Limb (tissue), 2 donors: Measurements from ENCODE around the gene CRYZ.
"Not testable (repeated sequence)": the region's sequence is repeated elsewhere in the genome, so short reads cannot be mapped to it uniquely, and the experiment has no call there.

ENCODE experiments used
- DNase-seq, 2 donors: peaks; one replicate each; pipeline ENCODE4 v3.0.0-alpha.2; 2016; ENCODE audit errors: extremely low spot score in 2 of 2

The CRYZ gene

DNA sequence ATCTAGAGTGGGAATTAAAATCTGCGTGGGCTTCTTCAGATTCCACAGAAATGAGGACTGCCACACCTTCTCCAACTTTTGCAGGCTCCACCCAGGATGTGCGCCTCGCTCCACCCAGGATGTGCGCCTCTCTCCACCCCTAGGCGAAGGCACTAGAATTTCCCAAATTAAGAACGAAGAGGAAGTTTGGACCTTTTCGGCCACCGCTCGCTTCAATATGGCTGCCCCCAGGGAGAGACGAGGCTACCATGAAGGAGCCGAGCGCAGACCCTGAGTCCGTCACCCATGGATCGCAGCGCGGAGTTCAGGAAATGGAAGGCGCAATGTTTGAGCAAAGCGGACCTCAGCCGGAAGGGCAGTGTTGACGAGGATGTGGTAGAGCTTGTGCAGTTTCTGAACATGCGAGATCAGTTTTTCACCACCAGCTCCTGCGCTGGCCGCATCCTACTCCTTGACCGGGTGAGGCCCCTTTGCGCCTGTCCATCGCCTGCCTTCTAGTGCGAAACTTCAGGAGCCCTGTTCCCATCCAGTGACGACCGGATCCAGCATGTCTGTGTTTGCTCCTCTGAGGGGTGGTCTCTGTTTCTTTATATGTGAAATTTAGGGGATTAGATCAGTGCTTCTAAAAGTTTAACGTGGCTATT, at the start of gene CRYZ, which contains the start of gene TYW3:
Gene CRYZ, minus strand, starts transcription at position 91 of the 644 bp plus-strand sequence. CDS start 8,229 bp downstream, outside the sequence.
Gene TYW3, plus strand, starts transcription at position 193 of the 644 bp plus-strand sequence. Its CDS starts 93 bp downstream, at position 286.
- DNase-seq, result peak; percentile 92 to 95

- DNase-seq, result no peak
Observed at GRCh38 chr1:74780594-74780993, 47.7 kb upstream of the CRYZ start.

DNA sequence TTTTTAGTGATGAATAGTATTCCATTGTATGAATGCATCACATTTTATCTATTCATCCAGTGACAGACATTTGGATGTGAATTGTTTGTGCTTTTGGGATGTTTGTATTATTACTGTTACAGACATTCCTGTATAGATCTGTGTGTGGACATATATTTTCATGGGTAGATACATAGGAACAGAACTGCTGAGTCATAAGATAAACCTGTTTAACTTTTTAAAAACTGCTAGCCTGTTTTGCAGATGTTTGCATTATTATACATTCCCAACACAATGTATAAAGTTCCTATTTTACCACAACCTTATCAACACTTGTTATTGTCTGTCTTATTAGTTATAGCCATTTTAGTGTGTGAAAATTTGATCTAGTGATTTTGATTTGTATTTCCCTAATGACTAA, 46.9 kb upstream of the CRYZ start:
- DNase-seq, result no peak

- DNase-seq, result no peak
Observed at GRCh38 chr1:74777525-74777924, 44.7 kb upstream of the CRYZ start.

GRCh38 chr1:74775735-74776134, 42.9 kb upstream of the CRYZ start:
- no peak for DNase-seq

GRCh38 chr1:74773582-74773981, 40.7 kb upstream of the CRYZ start:
- DNase-seq, result no peak

- DNase-seq, result no peak
Observed at GRCh38 chr1:74772945-74773344, 40.1 kb upstream of the CRYZ start.

- DNase-seq, result peak in 1 of 2 donors; percentile 72
Observed at GRCh38 chr1:74771913-74772515, 39.2 kb upstream of the CRYZ start.

GRCh38 chr1:74767490-74767889, 34.6 kb upstream of the CRYZ start:
- DNase-seq, result no peak

DNA sequence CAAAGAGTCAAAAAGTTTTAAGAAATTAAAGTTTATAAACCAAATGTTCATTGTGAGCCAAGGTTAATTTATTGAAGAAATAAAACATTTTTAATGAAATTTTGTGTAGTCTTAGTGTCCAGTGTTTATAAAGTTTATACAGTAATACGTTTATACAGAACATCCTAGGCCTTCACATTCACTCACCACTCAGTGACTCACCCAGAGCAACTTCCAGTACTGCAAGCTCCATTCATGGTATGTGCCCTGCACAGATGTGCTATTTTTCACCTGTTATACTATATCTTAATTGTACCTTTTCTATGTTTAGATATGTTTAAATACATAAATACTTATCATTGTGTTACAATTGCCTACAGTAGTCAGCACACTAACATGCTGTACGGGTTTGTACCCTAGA, 33.7 kb upstream of the CRYZ start:
- DNase-seq, result no peak

GRCh38 chr1:74763807-74764206, 31.0 kb upstream of the CRYZ start:
- no peak for DNase-seq

GRCh38 chr1:74756650-74757049, 23.8 kb upstream of the CRYZ start:
- not testable (repeated sequence) for DNase-seq

- no peak for DNase-seq
Observed at GRCh38 chr1:74755475-74755874, 22.6 kb upstream of the CRYZ start.

- no peak for DNase-seq
Observed at GRCh38 chr1:74753104-74753503, 20.3 kb upstream of the CRYZ start.

GRCh38 chr1:74748960-74749359, 16.1 kb upstream of the CRYZ start:
- no peak for DNase-seq

- DNase-seq, result not testable (repeated sequence)
Observed at GRCh38 chr1:74745247-74745646, 12.4 kb upstream of the CRYZ start.

- not testable (repeated sequence) for DNase-seq
Observed at GRCh38 chr1:74740307-74740980, 7.6 kb upstream of the CRYZ start.

- DNase-seq, result no peak
Observed at GRCh38 chr1:74737333-74737732, 4.5 kb upstream of the CRYZ start.

DNA sequence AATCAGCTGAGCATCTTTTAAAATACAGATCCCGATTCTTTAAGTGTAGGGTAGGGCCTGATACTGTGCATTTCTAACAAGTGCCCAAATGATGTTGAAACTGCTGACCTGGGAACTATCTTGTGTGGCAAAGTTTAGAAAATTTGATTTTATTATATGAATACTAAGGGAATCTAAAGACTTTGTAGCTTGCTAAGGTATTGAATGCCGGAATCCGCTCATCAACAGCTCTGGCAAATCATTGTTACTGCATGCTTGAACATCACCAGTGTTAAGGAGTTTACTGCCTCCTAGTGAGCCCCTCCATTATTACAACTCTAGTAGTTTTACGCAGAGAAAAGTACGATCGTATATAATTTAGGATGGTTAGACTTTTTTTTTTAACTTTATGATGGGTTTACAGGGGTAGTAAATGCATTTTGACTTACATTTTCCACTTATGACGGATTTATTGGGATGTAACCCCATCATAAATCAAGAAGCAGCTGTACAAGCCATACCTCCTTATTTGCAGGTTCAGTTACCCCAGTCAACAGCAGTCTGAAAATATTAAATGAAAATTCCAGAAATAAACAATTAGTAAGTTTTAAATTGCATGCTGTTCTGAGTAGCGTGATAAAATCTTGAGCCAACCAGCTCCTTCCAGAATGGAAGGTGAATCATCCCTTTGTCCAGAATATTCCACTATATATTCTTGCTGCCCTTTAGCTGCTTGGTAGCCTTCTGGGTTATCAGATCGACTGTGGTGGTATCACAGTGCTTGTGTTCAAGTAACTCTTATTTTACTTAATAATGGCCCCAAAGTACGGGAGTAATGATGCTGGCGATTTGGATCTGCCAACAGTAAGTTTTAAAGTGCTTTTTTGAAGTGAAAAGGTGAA, 994 bp upstream of the CRYZ start:
- peak in 1 of 2 donors; percentile 84 for DNase-seq

GRCh38 chr1:74732071-74732946, 541 bp downstream of the CRYZ start:
- peak in 1 of 2 donors; percentile 51 for DNase-seq
